Measurements from ENCODE around the gene TAGLN.
A peak's percentile ranks its signal among the peaks of the same experiment; 100 is the strongest.

TAGLN gene

GRCh38 chr11:117217141-117218084 is 18.2 kb downstream of the TAGLN start:
- H2BK12ac ChIP-seq (ENCODE audit: low read length), result no peak overlapping the region
- no peak overlapping the region for H3K9ac ChIP-seq (ENCODE audit: low read depth, low read length, poor library complexity)
- peaks cover 22 to 74% of the 10 kb centered on the region in 2 donors for H3K36me3 ChIP-seq (replicated peaks in 1 of 2; ENCODE audit: control insufficient read depth in 2 of 2, insufficient read depth in 2 of 2, low read length in 2 of 2)
- no peak overlapping the region for H4K91ac ChIP-seq (ENCODE audit: low read depth, low read length, poor library complexity)
- no peak overlapping the region for H2AK5ac ChIP-seq (ENCODE audit: low read depth, low read length)
- H3K18ac ChIP-seq (ENCODE audit: low read length), result no peak overlapping the region
- no peaks in the 10 kb centered on the region for H3K27me3 ChIP-seq (ENCODE audit: control insufficient read depth in 3 of 3, insufficient read depth in 3 of 3, low read depth in 1 of 3, low read length in 3 of 3)
- no peak overlapping the region for H3K4me3 ChIP-seq (ENCODE audit: low read length in 2 of 2)
- H2BK5ac ChIP-seq (ENCODE audit: low read length), result no peak overlapping the region
- DNase-seq (ENCODE audit: low spot score), result no peak
- no peak overlapping the region for H3K14ac ChIP-seq (ENCODE audit: low read length)
- H3K79me1 ChIP-seq (ENCODE audit: low read depth, low read length), result no peaks in the 10 kb centered on the region
- no peaks in the 10 kb centered on the region for H3K9me3 ChIP-seq (replicated peaks in 1 of 2; ENCODE audit: control insufficient read depth in 2 of 2, insufficient read depth in 1 of 2, low read depth in 1 of 2, low read length in 2 of 2)
- no peak overlapping the region for H3K4ac ChIP-seq (ENCODE audit: low read length)
- H3K4me2 ChIP-seq (ENCODE audit: insufficient read depth, low read length, poor library complexity, severe bottlenecking), result no peak overlapping the region
- H2BK120ac ChIP-seq (ENCODE audit: low read depth, low read length), result no peak overlapping the region
- no peak overlapping the region for H3K23ac ChIP-seq (ENCODE audit: low read depth, low read length, poor library complexity)
- no peak overlapping the region for H4K8ac ChIP-seq (ENCODE audit: low read depth, low read length)
- no peak overlapping the region for H2AFZ ChIP-seq (ENCODE audit: low read length)
- WGBS, 2 donors (ENCODE audit: extremely low coverage in 2 of 2, insufficient read length in 2 of 2, insufficient replicate concordance in 1 of 2), result no CpG with 5 or more reads among the region's 11 CpGs
- no peak overlapping the region for H3K27ac ChIP-seq (replicated peaks; ENCODE audit: low read length)
- H3K4me1 ChIP-seq (ENCODE audit: control insufficient read depth in 2 of 2, insufficient read depth in 1 of 2, low read depth in 1 of 2, low read length in 2 of 2), result peaks cover 8 to 9% of the 10 kb centered on the region in 2 donors
- no peak overlapping the region for H2BK15ac ChIP-seq (ENCODE audit: low read length)

GRCh38 chr11:117218133-117218915 is 19.2 kb downstream of the TAGLN start:
- Histone ChIP-seq H3K4me2 (ENCODE audit: insufficient read depth, low read length, poor library complexity, severe bottlenecking) (no peak overlapping the region), H2BK120ac (ENCODE audit: low read depth, low read length) (no peak overlapping the region), H3K18ac (ENCODE audit: low read length) (no peak overlapping the region), H2AFZ (ENCODE audit: low read length) (no peak overlapping the region), H4K8ac (ENCODE audit: low read depth, low read length) (no peak overlapping the region), H3K79me1 (ENCODE audit: low read depth, low read length) (no peaks in the 10 kb centered on the region), H2BK5ac (ENCODE audit: low read length) (no peak overlapping the region), H3K4ac (ENCODE audit: low read length) (no peak overlapping the region), H2BK15ac (ENCODE audit: low read length) (no peak overlapping the region), H3K9ac (ENCODE audit: low read depth, low read length, poor library complexity) (no peak overlapping the region), H3K4me1 (ENCODE audit: control insufficient read depth in 2 of 2, insufficient read depth in 1 of 2, low read depth in 1 of 2, low read length in 2 of 2) (peaks cover 8 to 9% of the 10 kb centered on the region in 2 donors), H3K4me3 (ENCODE audit: low read length in 2 of 2) (no peak overlapping the region), H3K27me3 (ENCODE audit: control insufficient read depth in 3 of 3, insufficient read depth in 3 of 3, low read depth in 1 of 3, low read length in 3 of 3) (no peaks in the 10 kb centered on the region), H3K27ac (replicated peaks; ENCODE audit: low read length) (no peak overlapping the region), H2AK5ac (ENCODE audit: low read depth, low read length) (no peak overlapping the region), H4K91ac (ENCODE audit: low read depth, low read length, poor library complexity) (no peak overlapping the region), H2BK12ac (ENCODE audit: low read length) (no peak overlapping the region), H3K23ac (ENCODE audit: low read depth, low read length, poor library complexity) (no peak overlapping the region), H3K36me3 (replicated peaks in 1 of 2; ENCODE audit: control insufficient read depth in 2 of 2, insufficient read depth in 2 of 2, low read length in 2 of 2) (peaks cover 27 to 74% of the 10 kb centered on the region in 2 donors), H3K14ac (ENCODE audit: low read length) (no peak overlapping the region), H3K9me3 (replicated peaks in 1 of 2; ENCODE audit: control insufficient read depth in 2 of 2, insufficient read depth in 1 of 2, low read depth in 1 of 2, low read length in 2 of 2) (no peaks in the 10 kb centered on the region)
- no CpG with 5 or more reads among the region's 15 CpGs for WGBS, 2 donors (ENCODE audit: extremely low coverage in 2 of 2, insufficient read length in 2 of 2, insufficient replicate concordance in 1 of 2)
- no peak for DNase-seq (ENCODE audit: low spot score)

- Histone ChIP-seq H3K4me2 (ENCODE audit: insufficient read depth, low read length, poor library complexity, severe bottlenecking) (no peak overlapping the region), H3K9ac (ENCODE audit: low read depth, low read length, poor library complexity) (no peak overlapping the region), H2BK120ac (ENCODE audit: low read depth, low read length) (no peak overlapping the region), H2BK5ac (ENCODE audit: low read length) (no peak overlapping the region), H3K27ac (replicated peaks; ENCODE audit: low read length) (no peak overlapping the region), H3K9me3 (replicated peaks in 1 of 2; ENCODE audit: control insufficient read depth in 2 of 2, insufficient read depth in 1 of 2, low read depth in 1 of 2, low read length in 2 of 2) (no peaks in the 10 kb centered on the region), H3K14ac (ENCODE audit: low read length) (no peak overlapping the region), H2AFZ (ENCODE audit: low read length) (no peak overlapping the region), H2BK15ac (ENCODE audit: low read length) (no peak overlapping the region), H2BK12ac (ENCODE audit: low read length) (no peak overlapping the region), H3K4me3 (ENCODE audit: low read length in 2 of 2) (no peak overlapping the region), H2AK5ac (ENCODE audit: low read depth, low read length) (no peak overlapping the region), H3K27me3 (ENCODE audit: control insufficient read depth in 3 of 3, insufficient read depth in 3 of 3, low read depth in 1 of 3, low read length in 3 of 3) (no peaks in the 10 kb centered on the region), H4K8ac (ENCODE audit: low read depth, low read length) (no peak overlapping the region), H3K18ac (ENCODE audit: low read length) (no peak overlapping the region), H3K4ac (ENCODE audit: low read length) (no peak overlapping the region), H3K36me3 (replicated peaks in 1 of 2; ENCODE audit: control insufficient read depth in 2 of 2, insufficient read depth in 2 of 2, low read length in 2 of 2) (peaks cover 33 to 78% of the 10 kb centered on the region in 2 donors), H4K91ac (ENCODE audit: low read depth, low read length, poor library complexity) (no peak overlapping the region), H3K4me1 (ENCODE audit: control insufficient read depth in 2 of 2, insufficient read depth in 1 of 2, low read depth in 1 of 2, low read length in 2 of 2) (peaks cover 8 to 9% of the 10 kb centered on the region in 2 donors), H3K79me1 (ENCODE audit: low read depth, low read length) (no peaks in the 10 kb centered on the region), H3K23ac (ENCODE audit: low read depth, low read length, poor library complexity) (no peak overlapping the region)
- no CpG with 5 or more reads among the region's 9 CpGs for WGBS, 2 donors (ENCODE audit: extremely low coverage in 2 of 2, insufficient read length in 2 of 2, insufficient replicate concordance in 1 of 2)
- DNase-seq (ENCODE audit: low spot score), result no peak
These were observed 19.8 kb downstream of the TAGLN start for GRCh38 chr11:117219001-117219400.

GRCh38 chr11:117219455-117219854 is 20.3 kb downstream of the TAGLN start:
- no peak for DNase-seq (ENCODE audit: low spot score)
- H3K23ac ChIP-seq (ENCODE audit: low read depth, low read length, poor library complexity), result no peak overlapping the region
- no peak overlapping the region for H2BK12ac ChIP-seq (ENCODE audit: low read length)
- H3K27ac ChIP-seq (replicated peaks; ENCODE audit: low read length), result no peak overlapping the region
- H3K4me1 ChIP-seq (ENCODE audit: control insufficient read depth in 2 of 2, insufficient read depth in 1 of 2, low read depth in 1 of 2, low read length in 2 of 2), result peaks cover 5 to 11% of the 10 kb centered on the region in 2 donors
- no CpG with 5 or more reads among the region's 8 CpGs for WGBS, 2 donors (ENCODE audit: extremely low coverage in 2 of 2, insufficient read length in 2 of 2, insufficient replicate concordance in 1 of 2)
- no peaks in the 10 kb centered on the region for H3K27me3 ChIP-seq (ENCODE audit: control insufficient read depth in 3 of 3, insufficient read depth in 3 of 3, low read depth in 1 of 3, low read length in 3 of 3)
- no peaks in the 10 kb centered on the region for H3K9me3 ChIP-seq (replicated peaks in 1 of 2; ENCODE audit: control insufficient read depth in 2 of 2, insufficient read depth in 1 of 2, low read depth in 1 of 2, low read length in 2 of 2)
- H2AK5ac ChIP-seq (ENCODE audit: low read depth, low read length), result no peak overlapping the region
- H3K4me2 ChIP-seq (ENCODE audit: insufficient read depth, low read length, poor library complexity, severe bottlenecking), result no peak overlapping the region
- no peak overlapping the region for H2BK5ac ChIP-seq (ENCODE audit: low read length)
- H3K14ac ChIP-seq (ENCODE audit: low read length), result peak overlapping the region; percentile 75
- no peak overlapping the region for H2BK15ac ChIP-seq (ENCODE audit: low read length)
- H3K9ac ChIP-seq (ENCODE audit: low read depth, low read length, poor library complexity), result no peak overlapping the region
- no peak overlapping the region for H3K4me3 ChIP-seq (ENCODE audit: low read length in 2 of 2)
- no peak overlapping the region for H4K91ac ChIP-seq (ENCODE audit: low read depth, low read length, poor library complexity)
- H3K4ac ChIP-seq (ENCODE audit: low read length), result no peak overlapping the region
- H2BK120ac ChIP-seq (ENCODE audit: low read depth, low read length), result no peak overlapping the region
- H3K79me1 ChIP-seq (ENCODE audit: low read depth, low read length), result no peaks in the 10 kb centered on the region
- H2AFZ ChIP-seq (ENCODE audit: low read length), result no peak overlapping the region
- peaks cover 35 to 82% of the 10 kb centered on the region in 2 donors for H3K36me3 ChIP-seq (replicated peaks in 1 of 2; ENCODE audit: control insufficient read depth in 2 of 2, insufficient read depth in 2 of 2, low read length in 2 of 2)
- H3K18ac ChIP-seq (ENCODE audit: low read length), result no peak overlapping the region
- no peak overlapping the region for H4K8ac ChIP-seq (ENCODE audit: low read depth, low read length)

Measured in neuronal stem cell (in vitro differentiated cells).